GM21619 (cell line): Measurements from ENCODE around the gene ADGB.

Experiments used
- ATAC-seq: cut with Tn5 transposase; IDR thresholded peaks from one replicate; pipeline ENCODE4 v1.9.1; 2021; ENCODE audit not compliant: unreplicated experiment

ADGB gene

DNA sequence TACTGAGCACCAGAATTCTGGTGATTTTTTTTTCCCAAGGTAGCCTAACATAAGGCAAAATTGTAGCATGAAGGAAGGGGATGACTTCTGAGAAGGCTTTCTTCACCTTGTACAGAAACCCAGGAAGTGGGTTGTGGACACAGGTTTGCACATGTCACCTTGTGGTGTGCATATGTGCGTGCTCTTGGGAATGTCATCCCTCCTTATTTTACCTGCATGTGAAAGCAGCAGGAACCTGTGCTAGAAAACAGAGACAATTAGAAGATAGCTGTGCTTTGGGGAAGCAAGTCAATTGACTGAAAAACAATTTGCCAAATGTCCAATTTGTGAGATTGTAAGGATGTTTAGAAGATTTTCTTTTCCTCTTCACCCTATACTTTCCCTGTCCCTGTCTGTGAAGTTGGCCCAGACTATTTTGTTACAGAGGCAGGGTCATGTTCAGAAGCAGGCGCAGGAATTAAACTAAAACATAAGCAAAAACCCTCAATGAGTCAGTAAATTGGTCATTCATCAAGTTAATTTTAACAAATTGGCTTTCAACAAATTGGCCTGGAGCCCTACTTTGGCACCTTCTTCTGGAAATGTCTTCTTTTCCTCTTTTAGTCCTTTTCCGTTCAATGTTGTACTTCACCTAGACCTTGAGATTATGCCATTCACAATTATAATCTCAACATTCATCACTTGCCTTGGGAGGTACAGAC is 261.2 kb downstream of the ADGB start:
- ATAC-seq, result no peak

DNA sequence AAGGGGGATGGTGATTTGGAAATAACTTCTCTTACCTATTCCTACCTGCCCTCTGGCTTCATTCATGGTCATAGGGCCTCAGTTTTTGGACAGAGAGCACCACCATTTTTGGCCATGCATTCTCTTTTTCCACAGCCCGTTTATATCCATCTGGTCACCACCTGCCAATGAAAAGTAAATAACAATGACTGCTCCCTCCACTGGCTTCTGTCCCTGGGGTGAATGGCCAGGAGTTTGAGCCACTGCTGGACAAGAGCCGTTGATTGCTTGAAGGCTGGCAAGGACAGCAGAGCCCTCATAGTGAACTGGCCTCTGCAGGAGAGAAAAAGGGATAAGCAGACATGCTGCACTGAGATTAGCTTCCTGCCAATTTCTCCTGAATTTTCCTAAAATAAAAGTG is 261.8 kb downstream of the ADGB start:
- ATAC-seq, result no peak

- no peak for ATAC-seq
Measured at GRCh38 chr6:146861029-146861563, 262.3 kb downstream of the ADGB start.

GRCh38 chr6:146861716-146862115 is 262.9 kb downstream of the ADGB start:
- no peak for ATAC-seq

DNA sequence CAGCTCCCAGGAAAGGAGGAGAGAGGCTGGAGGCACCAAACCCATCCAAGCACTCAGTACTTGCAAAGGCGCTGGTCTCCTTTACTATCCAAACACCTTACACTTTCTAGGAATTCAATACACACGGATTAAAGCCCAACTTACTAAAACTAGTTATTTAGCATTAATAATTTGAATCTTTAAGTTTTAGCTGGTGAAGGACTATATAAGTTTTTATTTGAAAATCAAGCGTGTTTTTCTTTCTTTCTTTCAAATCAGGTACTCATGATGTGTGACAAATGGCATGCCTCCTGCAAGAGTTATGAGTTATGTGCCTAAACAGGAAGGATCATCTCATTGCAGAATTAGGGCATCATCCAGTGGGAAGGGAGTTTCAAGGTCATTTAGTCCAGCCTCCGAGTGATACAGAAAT is 263.7 kb downstream of the ADGB start:
- ATAC-seq, result no peak

- no peak for ATAC-seq
Measured at GRCh38 chr6:146864300-146864699, 265.5 kb downstream of the ADGB start.

DNA sequence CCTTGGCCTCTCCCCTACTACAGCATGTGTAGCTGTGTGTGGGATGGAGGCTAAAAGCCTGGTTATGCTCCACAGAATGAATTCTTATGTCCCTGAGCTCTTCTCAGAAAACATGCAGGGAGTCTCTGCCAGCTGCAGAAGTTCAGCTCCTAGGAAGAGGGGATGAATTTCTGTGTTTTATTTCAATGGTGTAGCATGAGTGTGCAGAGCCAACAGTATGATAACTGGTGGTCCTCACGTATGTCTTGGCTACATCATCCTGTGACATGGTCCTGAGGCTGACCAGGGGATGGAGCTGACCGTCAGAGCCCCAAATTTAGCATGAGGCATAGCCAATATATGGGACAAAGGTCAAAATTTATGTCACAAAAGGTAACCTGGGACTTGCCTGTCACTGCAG is 266.1 kb downstream of the ADGB start:
- ATAC-seq, result no peak
